GM12878 (cell line): Measurements from ENCODE around the gene KIF2A. TPM values are rescaled to one million over a fixed set of nuclear protein-coding genes. Genes with fewer than 3 reads are reported as not detected.

ENCODE experiments used
- ATAC-seq: fragments of 200-7000 bp; cut with Tn5 transposase; 3 replicates; pipeline ENCODE4 v1.9.1; 2020; ENCODE audit warnings: mild to moderate bottlenecking, moderate library complexity
- BruUV-seq: library from RNA; stranded (reverse); fragments of 400-500 nt; replicated peaks from 2 replicates; lab custom pipeline; 2021; lab: Mats Ljungman, UMichigan
- CTCF ChIA-PET: fragments of 300-600 bp; sonication (Branson Sonifier 250); formaldehyde crosslinking; extraction: SDS; loops from one replicate; lab custom pipeline; 2021; ENCODE audit warnings: inconsistent platforms; lab: Yijun Ruan, JAX
- POLR2A ChIA-PET: fragments of 350-600 bp; formaldehyde crosslinking; extraction: SDS; loops from one replicate; lab custom pipeline; 2021; ENCODE audit warnings: inconsistent platforms; lab: Charles Lee
- RAD21 ChIA-PET: fragments of 300-600 bp; sonication (Branson Sonifier 250); formaldehyde crosslinking; loops from one replicate; lab custom pipeline; 2023; ENCODE audit warnings: antibody characterized with exemption; ENCODE audit not compliant: unreplicated experiment; lab: Charles Lee
- SMC1A ChIA-PET: fragments of 300-600 bp; sonication (Branson Sonifier 250); formaldehyde crosslinking; loops from one replicate; lab custom pipeline; 2023; ENCODE audit not compliant: unreplicated experiment, uncharacterized antibody; lab: Charles Lee
- DNase-seq: peaks from one replicate; pipeline ENCODE4 v3.0.0-alpha.2; 2011; ENCODE audit warnings: low read depth, low spot score
- FAIRE-seq: peaks from 3 replicates; lab custom pipeline; 2011; peaks lifted over from hg19 to GRCh38; lab: Jason Lieb, UNC
- H2AFZ ChIP-seq: 2 replicates; pipeline ENCODE4 v1.6.0; 2011; ENCODE audit warnings: low read depth, low read length, control low read depth; ENCODE audit not compliant: control insufficient read depth
- H3K27ac ChIP-seq: 2 replicates; pipeline ENCODE4 v1.5.1; 2011; ENCODE audit warnings: control low read depth; ENCODE audit not compliant: control insufficient read depth, insufficient read depth
- H3K27me3 ChIP-seq, 2 experiments: replicated peaks in 1 of 2; 2 replicates each; pipeline versions ENCODE4 v1.6.0 to v1.6.1; 2011; ENCODE audit warnings: low read length in 1 of 2; ENCODE audit not compliant: control insufficient read depth in 2 of 2, insufficient read depth in 2 of 2
- H3K36me3 ChIP-seq, 2 experiments: 2 replicates each; pipeline ENCODE4 v1.5.1; 2011; ENCODE audit warnings: low read length in 1 of 2; ENCODE audit not compliant: control insufficient read depth in 2 of 2, insufficient read depth in 2 of 2
- H3K4me1 ChIP-seq: 2 replicates; pipeline ENCODE4 v1.6.1; 2011; ENCODE audit warnings: mild to moderate bottlenecking, low read length, moderate library complexity, mixed read lengths; ENCODE audit not compliant: control insufficient read depth, insufficient read depth
- H3K4me2 ChIP-seq: 2 replicates; pipeline ENCODE4 v1.6.0; 2011; ENCODE audit warnings: control low read depth; ENCODE audit not compliant: control insufficient read depth, insufficient read depth
- H3K4me3 ChIP-seq: fragments of 200-600 bp; sonication (generic); 2 replicates; pipeline ENCODE4 v1.5.1; 2016
- H3K79me2 ChIP-seq: 2 replicates; pipeline ENCODE4 v1.6.0; 2011; ENCODE audit warnings: low read length; ENCODE audit not compliant: control insufficient read depth, insufficient read depth
- H3K9ac ChIP-seq: 2 replicates; pipeline ENCODE4 v1.8.0; 2011; ENCODE audit warnings: low read length, control low read depth, mixed read lengths; ENCODE audit not compliant: control insufficient read depth, insufficient read depth
- H3K9me3 ChIP-seq: replicated peaks from 3 replicates; pipeline ENCODE4 v1.5.1; 2011; ENCODE audit warnings: mild to moderate bottlenecking, low read length; ENCODE audit not compliant: control insufficient read depth, insufficient read depth
- H4K20me1 ChIP-seq: 2 replicates; pipeline ENCODE4 v1.6.0; 2011; ENCODE audit not compliant: control insufficient read depth, insufficient read depth
- BACH1 ChIP-seq: fragments of 450-650 bp; IDR thresholded peaks from 2 replicates; pipeline ENCODE4 v1.6.1; 2017; ENCODE audit warnings: mild to moderate bottlenecking, borderline replicate concordance
- BHLHE40 ChIP-seq, 2 experiments: fragments of 450-650 bp in 1 of 2; IDR thresholded peaks; 2 replicates each; pipeline ENCODE4 v1.6.1; 2011 to 2017; ENCODE audit warnings: low read depth in 2 of 2, borderline replicate concordance in 1 of 2, improper control_type of control experiment in 1 of 2, low read length in 1 of 2, mild to moderate bottlenecking in 1 of 2
- CREB1 ChIP-seq: IDR thresholded peaks from 2 replicates; pipeline ENCODE4 v1.6.1; 2012; ENCODE audit warnings: low read depth, mild to moderate bottlenecking, inconsistent platforms
- ETV6 ChIP-seq, 2 experiments: fragments of 450-650 bp in 1 of 2; IDR thresholded peaks in 1 of 2; conservative IDR thresholded peaks in 1 of 2; 2 replicates each; pipeline ENCODE4 v1.6.1; 2014; ENCODE audit warnings: antibody characterized with exemption in 1 of 2, borderline replicate concordance in 1 of 2, low read depth in 1 of 2, mild to moderate bottlenecking in 1 of 2, moderate library complexity in 1 of 2
- HDAC2 ChIP-seq: fragments of 200-600 bp; sonication (generic); IDR thresholded peaks from 2 replicates; pipeline ENCODE4 v1.6.1; 2017
- RAD21 ChIP-seq: IDR thresholded peaks from 2 replicates; pipeline ENCODE4 v1.6.1; 2011; ENCODE audit warnings: mild to moderate bottlenecking, low read depth, low read length, moderate library complexity; ENCODE audit not compliant: insufficient read depth
- SMC3 ChIP-seq: IDR thresholded peaks from 2 replicates; pipeline ENCODE4 v1.6.1; 2011; ENCODE audit warnings: low read length, improper control_type of control experiment, borderline replicate concordance
- SP1 ChIP-seq: IDR thresholded peaks from one replicate; pipeline ENCODE4 v1.6.1; 2011; ENCODE audit warnings: low read depth, low read length
- SUZ12 ChIP-seq: fragments of 200-600 bp; sonication (generic); IDR thresholded peaks from one replicate; pipeline ENCODE4 v1.6.1; 2018; ENCODE audit warnings: antibody characterized with exemption, mild to moderate bottlenecking; ENCODE audit not compliant: unreplicated experiment
- YBX1 ChIP-seq: fragments of 450-650 bp; IDR thresholded peaks from 2 replicates; pipeline ENCODE4 v1.6.1; 2016; ENCODE audit warnings: antibody characterized with exemption
- YY1 ChIP-seq: IDR thresholded peaks from 2 replicates; pipeline ENCODE4 v1.6.1; 2011; ENCODE audit warnings: low read depth, mild to moderate bottlenecking, low read length
- ZNF24 ChIP-seq: fragments of 450-650 bp; IDR thresholded peaks from 2 replicates; pipeline ENCODE4 v1.6.1; 2017; ENCODE audit warnings: antibody characterized with exemption, mild to moderate bottlenecking
- WGBS: methylation state at CpG from one replicate; pipeline ENCODE4 v1.1.6; 2016; ENCODE audit warnings: low lambda C conversion rate; ENCODE audit not compliant: insufficient replicate concordance, insufficient coverage; ENCODE audit errors: missing lambda C conversion rate; 5-methylcytosine and 5-hydroxymethylcytosine counted together
- in situ Hi-C: fragments of 300-500 bp; cut with MboI; formaldehyde crosslinking; loops from 9 replicates; pipeline ENCODE4 v1.14.3; 2018; ENCODE audit warnings: mixed read lengths
- intact Hi-C: fragments of 100-400 bp; cut with micrococcal nuclease; formaldehyde crosslinking; loops from one replicate; pipeline ENCODE4 v1.14.2; 2022; ENCODE audit not compliant: unreplicated experiment
- polyA plus RNA-seq, 11 experiments: library from polyadenylated mRNA; depleted of rRNA in 4 of 11; unstranded in 6 of 11; stranded (reverse) in 5 of 11; fragments of >200 nt; fragmentation: Nextera tagmentation in 4 of 11; fragmentation: Illumina TruSeq in 1 of 11; extraction: Ambion mirVana in 4 of 11; extraction: Trizol in 1 of 11; gene quantifications; 1 replicate in 1 of 11; 2 replicates in 10 of 11; pipeline versions ENCODE4 v1.2.1 to v1.2.3, GENCODE V29; 2011 to 2016; ENCODE audit warnings: inconsistent platforms in 2 of 11, missing spikeins in 2 of 11, low read depth in 1 of 11
- total RNA-seq, 4 experiments: library from RNA; depleted of rRNA in 3 of 4; stranded (reverse); fragments of >200 nt in 3 of 4; fragmentation: Illumina TruSeq in 1 of 4; extraction: Trizol in 1 of 4; gene quantifications; 2 replicates each; pipeline versions ENCODE4 v1.2.1 to v1.2.3, GENCODE V29; 2013 to 2021
- TF ChIP-seq, protein P1 (sequence below), 3 experiments: IDR thresholded peaks in 2 of 3; conservative IDR thresholded peaks in 1 of 3; 2 replicates each; pipeline ENCODE4 v1.5.1; 2011; ENCODE audit warnings: low read depth in 3 of 3, low read length in 3 of 3, mild to moderate bottlenecking in 3 of 3, control low read depth in 2 of 3, moderate library complexity in 2 of 3, inconsistent platforms in 1 of 3, mixed read lengths in 1 of 3; ENCODE audit not compliant: control insufficient read depth in 2 of 3, insufficient read depth in 1 of 3; ENCODE audit errors: extremely low read depth in 1 of 3

The KIF2A gene
- total and polyA plus RNA-seq, 10 of the 15 experiments (the other 5 are each of a cell fraction or from before 2014, with no cell fraction given), result 35.9 to 124 (median 80.1) TPM

DNA sequence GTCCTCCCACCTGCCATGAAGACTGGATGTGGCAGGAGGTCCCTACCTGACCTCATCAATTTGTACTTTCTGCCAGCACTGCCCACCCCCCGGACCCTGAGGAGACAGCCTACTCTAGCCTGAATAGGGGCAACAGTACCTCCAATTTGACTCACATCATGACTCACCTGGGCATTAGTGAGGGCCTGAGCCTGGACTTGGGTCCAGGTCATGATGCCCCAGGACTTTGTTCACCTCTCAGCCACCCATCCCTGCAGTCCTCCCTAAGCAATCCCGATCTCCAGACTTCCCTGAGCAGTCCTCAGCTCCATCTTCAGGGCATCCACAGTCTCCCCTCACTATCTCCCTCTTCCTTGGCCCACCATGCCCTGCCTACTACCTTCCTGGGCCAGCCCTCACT lies 28.1 kb downstream of the KIF2A start (continued):
- TF ChIP-seq CREB1 (no peak), YY1 (no peak), BHLHE40 (IDR thresholded peaks at IDR 0.05; ENCODE audit: borderline replicate concordance in 1 of 2, low read depth in 2 of 2, low read length in 1 of 2) (no peak), YBX1 (no peak)

DNA sequence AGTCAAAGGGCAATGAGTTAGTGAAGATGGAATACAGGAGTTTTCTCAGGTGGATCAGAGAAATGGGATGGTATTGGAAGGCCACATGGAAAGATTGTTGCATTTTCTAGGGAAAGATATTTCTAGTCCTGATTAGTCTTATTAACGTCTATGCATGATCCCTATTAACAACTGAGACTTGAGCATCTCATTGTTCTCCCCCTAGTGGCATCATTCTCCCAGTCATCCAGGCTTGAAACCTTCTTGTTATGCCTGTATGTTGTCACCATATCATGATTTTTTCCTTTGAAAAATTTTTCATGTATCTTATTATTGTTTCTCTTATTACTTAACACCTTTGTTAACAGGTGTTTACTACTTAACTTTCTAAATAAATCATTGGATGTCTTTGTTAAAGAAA lies 34.4 kb downstream of the KIF2A start:
- Histone ChIP-seq H3K27ac (no peak overlapping the region), H2AFZ (no peak overlapping the region), H3K27me3 (no peaks in the 10 kb centered on the region), H4K20me1 (peaks cover 2% of the 10 kb centered on the region; the same call in 1 of the 2 replicates), H3K4me3 (no peak overlapping the region), H3K9me3 (no peaks in the 10 kb centered on the region), H3K4me1 (peaks cover 13% of the 10 kb centered on the region), H3K36me3 (peaks cover 0 to 3% of the 10 kb centered on the region in 2 experiments; a peak in 2 of 4 replicates), H3K9ac (no peak overlapping the region), H3K79me2 (peaks cover 53% of the 10 kb centered on the region), H3K4me2 (no peak overlapping the region)
- in situ Hi-C loops (no loop called here), intact Hi-C loops (no loop called here)
- WGBS, result 50% methylated on average over 1 of the region's 1 CpG
- DNase-seq, result no peak
- no peak for TF ChIP-seq ETV6 (conservative IDR thresholded peaks at IDR 0.05 in 1 of 2, IDR thresholded peaks at IDR 0.05 in 1 of 2; ENCODE audit: borderline replicate concordance in 1 of 2, low read depth in 1 of 2)
- TF ChIP-seq SUZ12, result no peak
- no peak for TF ChIP-seq HDAC2
- no peak for TF ChIP-seq ZNF24
- no peak for TF ChIP-seq BACH1
- 0 out of 2 replicates have a peak, but pooled peaks have one; percentile 10 for TF ChIP-seq RAD21
- TF ChIP-seq, protein P1, sequence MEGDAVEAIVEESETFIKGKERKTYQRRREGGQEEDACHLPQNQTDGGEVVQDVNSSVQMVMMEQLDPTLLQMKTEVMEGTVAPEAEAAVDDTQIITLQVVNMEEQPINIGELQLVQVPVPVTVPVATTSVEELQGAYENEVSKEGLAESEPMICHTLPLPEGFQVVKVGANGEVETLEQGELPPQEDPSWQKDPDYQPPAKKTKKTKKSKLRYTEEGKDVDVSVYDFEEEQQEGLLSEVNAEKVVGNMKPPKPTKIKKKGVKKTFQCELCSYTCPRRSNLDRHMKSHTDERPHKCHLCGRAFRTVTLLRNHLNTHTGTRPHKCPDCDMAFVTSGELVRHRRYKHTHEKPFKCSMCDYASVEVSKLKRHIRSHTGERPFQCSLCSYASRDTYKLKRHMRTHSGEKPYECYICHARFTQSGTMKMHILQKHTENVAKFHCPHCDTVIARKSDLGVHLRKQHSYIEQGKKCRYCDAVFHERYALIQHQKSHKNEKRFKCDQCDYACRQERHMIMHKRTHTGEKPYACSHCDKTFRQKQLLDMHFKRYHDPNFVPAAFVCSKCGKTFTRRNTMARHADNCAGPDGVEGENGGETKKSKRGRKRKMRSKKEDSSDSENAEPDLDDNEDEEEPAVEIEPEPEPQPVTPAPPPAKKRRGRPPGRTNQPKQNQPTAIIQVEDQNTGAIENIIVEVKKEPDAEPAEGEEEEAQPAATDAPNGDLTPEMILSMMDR (IDR thresholded peaks at IDR 0.05 in 2 of 3, conservative IDR thresholded peaks at IDR 0.05 in 1 of 3; ENCODE audit: control insufficient read depth in 2 of 3, extremely low read depth in 1 of 3, insufficient read depth in 1 of 3, low read depth in 3 of 3, low read length in 3 of 3), result peak; percentile 13 to 20 (median 19); a peak in 2 of 6 replicates
- peak; percentile 15; the same call in 1 of the 2 replicates for TF ChIP-seq SMC3
- TF ChIP-seq SP1, result no peak
- RAD21 ChIA-PET, result no interaction called here
- BruUV-seq, result no TSS peak
- no peak for FAIRE-seq
- peak; percentile 69 for ATAC-seq
- CTCF ChIA-PET, result interaction anchor here (0.6 to 1.7 kb wide), 9 partner anchors 9 to 532 kb away, joined by 3 to 9 read pairs (median 4); partner anchors contain the start of gene DIMT1
- SMC1A ChIA-PET, result interaction anchor here (1.8 to 2.7 kb wide), 2 partner anchors 12 to 116 kb away, joined by 5 to 9 read pairs; no protein-coding TSS in a partner anchor
- POLR2A ChIA-PET, result no interaction called here
